HL-60/S4 treated with retinoic acid at 250 ng/mL for 4 days and 3 days (cell line): Measurements from ENCODE around the gene VEGFC.

Source experiments
- in situ Hi-C: fragments of 300-500 bp; cut with MboI; formaldehyde crosslinking; loops from 2 replicates; pipeline ENCODE4 v1.7.0; 2022; ENCODE audit warnings: low sequenced_read_pairs

The VEGFC gene

GRCh38 chr4:176799653-176800052, 6.9 kb upstream of the VEGFC start:
- in situ Hi-C loops = no loop called here

- in situ Hi-C loops = no loop called here
Measured at GRCh38 chr4:176798540-176798939, 5.8 kb upstream of the VEGFC start.

GRCh38 chr4:176795441-176795840, 2.7 kb upstream of the VEGFC start:
- in situ Hi-C loops = no loop called here

DNA sequence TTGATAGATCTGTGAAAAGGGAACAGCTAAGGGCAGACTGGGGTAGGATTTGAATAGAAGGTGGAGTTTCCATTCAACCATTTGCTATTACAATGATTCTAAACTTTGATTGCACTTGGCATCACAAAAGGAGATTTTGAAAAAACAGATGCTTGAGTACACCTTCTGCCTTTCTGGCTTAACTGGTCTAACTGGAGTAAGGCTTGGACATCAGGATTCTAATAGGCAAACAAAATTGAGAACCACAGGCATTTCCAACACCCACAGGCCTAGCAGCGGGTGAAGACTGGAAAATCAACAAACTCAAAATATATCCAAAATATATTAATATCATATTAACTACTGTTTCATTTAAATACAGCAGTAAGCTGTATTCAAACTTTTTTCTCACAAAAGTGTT, 1.9 kb upstream of the VEGFC start:
- in situ Hi-C loops = no loop called here

- in situ Hi-C loops = no loop called here
Measured at GRCh38 chr4:176794151-176794550, 1.4 kb upstream of the VEGFC start.

DNA sequence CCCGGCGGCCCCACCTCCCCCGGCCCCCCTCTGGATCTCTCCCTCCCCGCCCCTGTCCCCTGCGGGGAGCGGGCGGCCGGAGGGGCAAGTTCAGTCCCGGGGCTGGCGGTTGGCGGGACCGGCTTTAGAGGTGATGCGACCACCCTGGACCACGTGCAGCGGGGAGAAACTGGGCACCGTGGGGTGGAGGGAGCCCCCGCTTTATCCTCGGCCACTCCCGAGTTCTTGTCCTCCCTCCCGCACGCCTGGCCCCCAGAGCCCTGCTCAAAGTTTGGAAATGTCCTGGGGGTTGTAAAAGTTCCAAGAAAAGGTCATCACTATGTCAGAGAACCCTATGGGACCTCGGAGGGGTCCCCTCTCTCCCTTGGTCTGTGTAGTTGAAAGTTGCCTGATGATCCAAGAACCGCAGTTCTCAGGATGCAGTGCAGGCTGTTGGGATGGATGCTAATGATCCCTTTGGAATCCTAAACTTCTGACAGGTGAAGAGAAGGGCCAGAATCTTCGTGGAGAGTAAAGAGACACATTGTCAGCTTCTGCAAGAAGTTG, 411 bp upstream of the VEGFC start:
- in situ Hi-C loops = no loop called here

DNA sequence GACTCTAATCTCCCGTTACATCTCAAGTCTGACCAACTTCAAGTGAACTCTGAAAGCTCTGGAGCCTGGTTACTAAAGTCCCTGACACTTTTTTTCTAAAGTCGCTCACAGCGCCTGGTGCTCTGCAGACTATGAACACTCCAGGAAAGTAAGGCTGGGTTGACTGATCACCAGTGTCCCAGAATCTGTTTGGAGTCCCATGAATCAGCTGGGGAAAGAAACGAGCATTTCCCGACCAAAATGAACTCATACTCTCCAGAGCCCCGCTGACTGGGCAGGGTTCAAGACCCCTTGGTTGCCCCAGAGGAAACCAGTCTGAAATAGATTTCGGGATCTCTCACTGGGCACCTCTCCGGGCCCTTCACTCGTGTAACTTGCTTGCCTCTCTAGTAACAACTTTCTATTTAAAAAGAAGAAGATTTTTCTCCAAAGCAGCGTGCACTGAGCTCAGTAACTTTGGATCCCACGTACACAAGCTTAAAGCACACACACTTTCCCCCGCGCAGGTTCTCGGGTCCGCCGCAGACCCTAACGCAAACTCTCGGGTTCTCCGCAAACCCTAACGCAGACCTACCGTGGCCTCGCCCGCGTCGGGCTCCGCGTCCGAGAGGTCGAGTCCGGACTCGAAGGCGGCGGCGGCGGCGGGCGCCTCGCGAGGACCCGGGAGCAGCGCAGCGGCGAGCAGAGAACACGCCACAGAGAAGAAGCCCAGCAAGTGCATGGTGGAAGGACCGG, 964 bp downstream of the VEGFC start:
- in situ Hi-C loops = no loop called here

DNA sequence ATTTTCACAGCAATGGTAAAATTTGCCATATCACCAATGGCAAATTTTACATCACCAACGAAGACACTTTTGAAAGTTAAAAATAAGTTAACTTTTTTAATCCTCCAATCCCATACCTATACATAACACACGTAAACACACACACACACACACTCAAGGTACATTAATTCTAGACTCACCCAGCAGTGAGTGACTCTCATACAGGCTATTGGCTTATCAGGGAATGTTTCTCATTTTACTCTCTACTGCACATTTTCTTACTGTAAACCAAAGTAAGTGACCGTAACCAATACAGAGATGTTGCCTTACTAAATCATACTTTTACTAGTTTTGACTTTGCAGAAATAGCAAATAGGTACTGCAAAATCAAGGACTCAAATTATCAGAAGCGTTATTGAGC, 2.3 kb downstream of the VEGFC start:
- in situ Hi-C loops = no loop called here

DNA sequence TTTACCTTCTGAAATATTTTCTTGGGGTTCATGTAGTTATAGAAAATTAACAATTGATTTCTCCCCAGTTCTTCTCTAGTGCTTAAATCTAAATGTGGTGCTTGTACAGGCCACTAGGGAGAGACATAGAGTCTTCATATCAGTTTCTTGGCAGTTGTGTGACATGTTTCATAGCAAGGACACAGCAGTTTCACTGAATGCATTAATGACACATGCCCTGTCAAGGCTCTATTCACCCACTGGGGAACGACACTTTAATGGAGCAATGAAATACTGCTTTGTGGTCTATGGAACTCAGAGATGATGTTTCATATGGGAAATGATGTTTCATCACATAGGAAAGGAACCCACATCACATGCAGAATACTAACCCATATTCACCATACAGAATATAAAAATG, 2.8 kb downstream of the VEGFC start:
- in situ Hi-C loops = no loop called here

GRCh38 chr4:176788971-176789370, 3.8 kb downstream of the VEGFC start:
- in situ Hi-C loops = no loop called here

- in situ Hi-C loops = no loop called here
Measured at GRCh38 chr4:176788248-176788647, 4.5 kb downstream of the VEGFC start.

GRCh38 chr4:176784816-176785215, 7.9 kb downstream of the VEGFC start:
- in situ Hi-C loops = no loop called here

- in situ Hi-C loops = no loop called here
Measured at GRCh38 chr4:176782794-176783193, 9.9 kb downstream of the VEGFC start.

GRCh38 chr4:176782191-176782590, 10.5 kb downstream of the VEGFC start:
- in situ Hi-C loops = no loop called here

DNA sequence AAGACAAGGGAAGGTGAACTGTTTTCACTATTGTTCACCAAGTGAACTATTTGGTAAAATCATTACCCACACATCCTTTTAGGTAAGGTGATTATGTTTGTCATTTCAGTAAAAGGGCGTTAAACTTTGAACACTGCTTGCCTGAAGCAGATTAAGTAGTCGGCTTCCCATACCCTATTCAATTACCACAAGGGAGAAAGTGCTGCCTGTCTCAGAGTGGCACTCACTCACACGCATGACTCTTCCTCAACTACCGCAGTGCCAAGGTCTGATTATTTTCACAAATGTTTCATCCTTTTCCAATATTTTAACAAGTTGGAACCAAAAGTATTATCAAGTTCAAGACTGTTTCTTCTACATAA, 11.0 kb downstream of the VEGFC start:
- in situ Hi-C loops = no loop called here

DNA sequence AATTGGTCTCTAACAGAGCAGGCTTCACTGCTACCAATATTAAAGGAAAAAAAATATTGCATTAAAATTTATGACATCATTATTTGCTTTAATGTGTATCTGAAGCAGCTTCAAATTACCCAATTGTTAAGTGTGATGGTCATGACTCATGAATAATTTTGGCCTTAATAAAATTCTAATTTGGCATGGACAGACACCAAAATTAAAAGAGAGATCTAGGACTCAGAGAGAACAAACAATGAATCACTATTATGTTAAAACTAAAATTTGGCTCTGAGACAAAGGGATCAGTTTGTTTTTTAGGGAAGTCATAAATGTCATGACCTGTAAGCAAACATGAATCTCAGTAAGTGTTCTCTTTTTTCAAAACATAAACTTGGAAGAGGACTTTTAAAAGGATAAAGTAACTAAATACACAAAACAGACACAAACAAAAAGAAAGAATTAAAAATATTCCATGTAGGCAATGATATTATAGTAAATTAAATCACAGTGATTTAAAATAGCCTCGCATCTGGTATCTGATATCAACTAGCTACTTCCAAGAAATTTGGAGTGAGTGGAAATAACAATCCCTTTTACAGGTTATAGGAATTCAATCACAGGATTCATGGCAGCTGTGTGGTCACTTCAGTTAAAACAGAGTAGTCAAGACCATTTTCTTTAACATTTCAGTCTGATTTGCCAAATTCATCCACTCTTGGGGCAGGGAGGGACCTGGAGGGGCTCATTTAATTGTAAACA, 11.6 kb downstream of the VEGFC start:
- in situ Hi-C loops = no loop called here

DNA sequence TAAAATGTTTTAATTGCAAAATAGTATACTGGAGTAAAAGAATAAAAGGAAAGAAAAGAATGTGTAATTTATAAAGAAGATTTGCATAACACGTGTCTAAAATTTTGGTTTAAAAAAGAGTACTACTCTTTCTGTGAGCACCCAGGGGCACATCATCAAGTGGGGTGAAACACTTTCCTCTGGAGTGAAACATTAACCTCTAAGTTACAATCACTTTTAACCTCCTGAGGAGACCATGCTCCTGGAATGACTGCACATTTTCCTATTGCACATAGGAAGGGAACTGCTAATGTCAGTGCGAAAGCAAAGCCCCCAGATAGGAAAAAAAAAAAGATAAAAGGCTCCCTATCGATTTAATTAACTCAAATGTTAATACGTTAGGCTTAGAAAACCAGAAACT, 13.3 kb downstream of the VEGFC start:
- in situ Hi-C loops = no loop called here

- in situ Hi-C loops = no loop called here
Measured at GRCh38 chr4:176778491-176778890, 14.2 kb downstream of the VEGFC start.

DNA sequence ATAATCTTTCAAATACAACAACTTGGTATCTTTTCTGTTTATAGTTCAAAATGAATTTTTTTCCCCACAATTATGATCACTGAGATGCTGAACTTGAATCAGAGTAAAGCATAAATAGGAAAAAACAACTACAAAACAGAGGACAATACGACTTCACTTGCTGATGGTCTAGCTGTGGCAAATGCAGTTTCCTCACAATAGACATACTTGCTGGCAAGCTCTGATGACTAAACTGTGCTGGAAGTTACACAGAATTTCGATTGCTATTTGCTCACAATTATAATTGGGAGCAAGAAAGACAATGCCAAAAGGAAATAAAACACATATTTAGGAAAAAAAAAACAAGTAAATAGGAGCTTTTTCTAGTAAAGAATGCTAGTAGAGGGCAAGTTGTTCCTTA, 14.7 kb downstream of the VEGFC start:
- in situ Hi-C loops = no loop called here

GRCh38 chr4:176775338-176775737, 17.4 kb downstream of the VEGFC start:
- in situ Hi-C loops = no loop called here

- in situ Hi-C loops = no loop called here
Measured at GRCh38 chr4:176774852-176775251, 17.9 kb downstream of the VEGFC start.

GRCh38 chr4:176769514-176769913, 23.2 kb downstream of the VEGFC start:
- in situ Hi-C loops = no loop called here
